HG02970 (cell line): ENCODE data around the gene KLF16.

Source experiments
- ATAC-seq: cut with Tn5 transposase; IDR thresholded peaks from one replicate; pipeline ENCODE4 v1.9.1; 2021; ENCODE audit warnings: mild to moderate bottlenecking, moderate library complexity, moderate number of reproducible peaks; ENCODE audit not compliant: unreplicated experiment, low FRiP score

The KLF16 gene

DNA sequence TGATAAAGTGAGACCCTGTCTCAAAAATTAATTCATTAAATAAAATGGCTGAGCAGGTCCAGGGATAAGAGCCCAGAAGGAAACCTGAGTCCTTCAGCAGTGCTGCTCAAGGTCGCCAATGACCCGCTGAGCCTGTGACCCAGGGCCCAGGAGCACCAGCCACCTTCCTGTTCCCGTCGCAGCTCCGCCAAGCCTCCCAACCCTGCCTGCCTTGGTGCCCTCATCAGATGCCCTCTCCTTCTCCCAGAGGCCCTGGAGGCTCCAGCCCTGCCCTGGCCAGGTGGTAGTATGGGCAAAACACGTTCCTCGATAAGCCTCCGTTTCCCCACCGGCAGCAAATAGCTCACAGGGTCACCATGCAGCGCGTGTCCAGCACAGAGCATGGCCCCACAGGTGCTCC lies 17.7 kb downstream of the KLF16 start:
- ATAC-seq: no peak

- no peak for ATAC-seq
Measured at GRCh38 chr19:1845125-1845515, 18.3 kb downstream of the KLF16 start.

GRCh38 chr19:1844513-1845124 lies 18.8 kb downstream of the KLF16 start:
- ATAC-seq: no peak

- no peak for ATAC-seq
Measured at GRCh38 chr19:1843646-1844394, 19.6 kb downstream of the KLF16 start.

GRCh38 chr19:1843116-1843515 lies 20.3 kb downstream of the KLF16 start:
- no peak for ATAC-seq

DNA sequence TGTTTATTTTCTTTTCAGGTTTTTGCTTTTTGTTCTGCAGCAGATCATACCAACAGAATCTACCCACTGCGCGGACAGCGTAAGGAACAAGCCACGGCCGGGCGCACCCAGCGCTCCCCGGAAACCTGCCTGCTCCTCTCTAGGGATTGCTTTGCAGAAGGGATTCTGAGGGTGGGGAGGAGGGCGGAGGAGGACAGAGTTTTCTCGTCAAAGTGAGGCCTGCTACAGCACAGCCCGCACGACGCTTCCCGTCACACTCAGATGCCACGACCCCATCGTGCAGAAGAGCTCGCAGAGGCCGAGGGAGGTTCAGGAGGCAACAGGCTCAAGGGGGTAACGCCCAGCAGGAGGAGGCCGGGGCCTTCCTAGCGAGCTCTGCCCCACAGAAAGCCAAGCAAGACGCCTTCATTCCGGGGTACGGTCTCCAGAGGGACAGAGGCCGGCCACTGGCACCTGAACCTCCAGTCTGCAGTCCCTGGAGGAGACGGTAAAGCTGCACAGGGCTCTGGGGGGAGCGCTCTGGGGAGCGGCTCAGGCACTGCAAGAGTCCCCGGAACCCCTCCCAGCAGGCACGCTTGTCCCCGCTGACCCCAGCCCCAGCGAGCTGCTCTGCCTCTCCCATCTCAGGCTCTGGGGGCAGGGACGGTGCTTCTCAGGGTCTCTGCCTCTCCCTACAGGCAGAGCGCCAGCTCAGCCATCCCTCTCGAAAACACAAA lies 22.0 kb downstream of the KLF16 start:
- no peak for ATAC-seq

GRCh38 chr19:1840541-1841115 lies 22.8 kb downstream of the KLF16 start:
- ATAC-seq: no peak

DNA sequence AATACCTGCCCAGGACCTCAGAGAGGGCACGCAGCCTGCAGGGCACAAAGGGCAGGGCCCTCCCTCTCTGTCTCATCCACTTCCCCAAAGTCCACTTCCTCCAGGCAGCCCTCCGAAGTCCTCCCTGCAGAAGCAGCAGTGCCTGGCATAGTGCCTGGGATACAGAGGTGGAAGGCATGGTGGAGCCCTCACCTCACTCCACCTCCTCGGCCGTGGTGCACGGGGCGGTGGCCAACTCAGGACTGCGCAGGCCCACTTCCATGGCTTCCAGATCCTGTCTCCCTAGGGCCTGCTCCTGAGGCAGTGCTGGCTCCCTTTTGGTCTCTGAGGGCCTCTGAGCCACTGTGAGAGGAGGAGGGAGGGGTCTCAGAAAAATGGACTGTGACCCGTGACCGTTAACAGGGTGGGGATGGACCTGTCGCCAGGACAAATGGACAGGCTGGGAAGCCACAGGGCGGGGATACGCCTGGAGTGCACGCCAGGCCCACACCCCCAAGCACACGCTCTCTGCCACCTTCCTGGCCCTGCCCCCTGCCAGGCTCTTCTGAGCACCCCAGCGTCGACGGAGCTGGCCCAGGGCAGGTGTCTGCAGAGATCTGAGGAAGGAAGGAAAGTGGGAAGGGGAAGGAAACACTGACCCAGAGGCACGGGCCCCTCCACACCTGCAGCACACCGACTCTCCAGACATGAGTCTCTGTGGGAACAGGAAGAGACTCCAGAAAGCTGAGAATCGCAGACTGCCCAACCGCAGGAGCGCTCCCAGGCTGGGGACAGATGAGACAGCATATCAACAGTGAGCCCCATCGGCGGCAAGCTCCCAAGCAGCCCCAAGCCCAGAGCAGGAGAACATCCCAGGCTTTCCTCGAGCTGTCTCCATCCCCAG lies 23.5 kb downstream of the KLF16 start:
- ATAC-seq: no peak

- ATAC-seq: no peak
Measured at GRCh38 chr19:1837625-1838105, 25.7 kb downstream of the KLF16 start.

- no peak for ATAC-seq
Measured at GRCh38 chr19:1837222-1837565, 26.2 kb downstream of the KLF16 start.

DNA sequence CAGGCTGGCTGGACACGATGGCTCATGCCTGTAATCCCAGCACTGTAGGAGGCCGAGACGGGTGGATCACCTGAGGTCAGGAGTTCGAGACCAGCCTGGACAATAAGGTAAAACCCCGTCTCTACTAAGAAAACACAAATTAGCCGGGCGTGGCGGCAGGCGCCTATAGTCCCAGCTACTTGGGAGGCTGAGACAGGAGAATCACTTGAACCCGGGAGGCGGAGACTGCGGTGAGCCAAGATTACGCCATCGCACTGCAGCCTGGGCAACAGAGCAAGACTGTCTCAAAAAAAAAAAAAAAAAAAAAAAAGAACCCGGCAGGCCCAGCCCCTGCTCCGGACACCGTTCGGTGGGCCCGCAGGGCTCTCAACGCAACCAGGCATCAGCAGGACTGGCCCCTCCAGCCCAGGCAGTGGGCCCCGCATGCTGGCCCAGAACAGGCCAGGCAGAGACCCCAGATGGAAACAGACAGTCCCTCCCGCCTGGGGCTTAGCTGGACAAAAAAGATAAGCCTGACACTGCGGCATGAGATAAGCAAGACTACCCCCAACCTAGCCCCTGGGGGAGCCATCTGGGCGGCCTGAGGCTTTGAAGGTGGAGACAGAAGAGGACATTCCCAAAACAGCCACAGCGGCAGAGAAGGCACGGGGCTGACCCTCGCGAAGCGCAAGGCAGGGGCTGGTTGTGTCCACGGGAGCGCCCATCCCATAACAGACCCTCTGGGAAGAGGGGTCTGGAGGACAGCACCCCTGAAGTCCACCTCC lies 26.7 kb downstream of the KLF16 start:
- no peak for ATAC-seq

GRCh38 chr19:1833540-1833939 lies 29.8 kb downstream of the KLF16 start:
- ATAC-seq: no peak

GRCh38 chr19:1832046-1832663 lies 31.2 kb downstream of the KLF16 start:
- no peak for ATAC-seq

- ATAC-seq: no peak
Measured at GRCh38 chr19:1830978-1831377, 32.4 kb downstream of the KLF16 start.

GRCh38 chr19:1830568-1830967 lies 32.8 kb downstream of the KLF16 start:
- ATAC-seq: no peak

- ATAC-seq: no peak
Measured at GRCh38 chr19:1829958-1830357, 33.4 kb downstream of the KLF16 start.

DNA sequence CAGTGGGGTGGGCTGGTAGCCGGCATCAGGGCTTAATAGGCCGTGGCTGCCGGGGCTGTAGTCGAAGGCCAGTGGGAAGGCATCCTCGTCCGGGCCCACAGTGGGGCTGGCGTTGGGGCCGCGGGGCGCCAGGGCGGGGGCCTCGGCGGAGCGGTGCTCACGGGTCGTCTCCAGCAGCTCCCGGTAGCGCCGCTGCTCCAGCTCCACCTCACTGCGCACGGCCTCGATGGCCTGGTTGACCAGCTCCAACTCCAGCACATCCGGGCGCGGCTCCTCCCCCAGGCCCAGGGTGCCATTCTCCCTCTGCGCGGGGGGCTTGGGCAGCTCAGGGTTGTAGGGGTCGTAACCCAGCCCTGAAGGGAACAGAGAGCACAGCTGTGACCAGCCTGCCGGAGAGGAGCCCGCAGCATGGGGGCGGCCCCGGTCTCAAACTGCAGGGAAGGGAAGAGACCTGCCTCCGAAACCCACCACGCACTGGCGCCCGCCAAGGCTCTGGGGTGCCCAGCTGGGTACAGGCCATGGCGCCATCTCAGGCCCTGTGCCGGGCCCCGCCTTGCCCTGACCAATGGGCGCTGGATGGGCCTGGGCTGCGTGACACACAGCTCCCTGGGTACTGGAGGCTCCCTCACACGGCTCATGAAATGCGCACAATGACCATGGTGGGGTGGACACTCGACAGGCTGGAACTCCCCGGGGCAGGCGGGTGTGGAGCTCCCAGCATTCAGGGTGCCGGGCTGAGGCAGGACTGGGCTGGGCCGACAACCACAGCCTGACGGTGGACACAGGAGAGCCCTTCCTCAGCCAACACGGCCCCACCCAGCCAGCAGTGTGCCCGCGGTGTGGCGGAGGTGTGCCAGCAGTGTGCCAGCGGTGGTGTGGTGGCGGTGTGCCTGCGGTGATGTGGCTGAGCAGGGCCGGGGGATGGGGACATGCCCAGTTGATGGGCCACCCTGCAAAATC lies 34.8 kb downstream of the KLF16 start:
- ATAC-seq: no peak
